HG02798 (cell line): ENCODE measurements around the gene TMEM86A.
A peak's percentile ranks its signal among the peaks of the same experiment; 100 is the strongest.

ENCODE experiments used
- ATAC-seq: cut with Tn5 transposase; IDR thresholded peaks from one replicate; pipeline ENCODE4 v1.9.1; 2021; ENCODE audit warnings: mild to moderate bottlenecking; ENCODE audit not compliant: unreplicated experiment, poor library complexity

The TMEM86A gene

DNA sequence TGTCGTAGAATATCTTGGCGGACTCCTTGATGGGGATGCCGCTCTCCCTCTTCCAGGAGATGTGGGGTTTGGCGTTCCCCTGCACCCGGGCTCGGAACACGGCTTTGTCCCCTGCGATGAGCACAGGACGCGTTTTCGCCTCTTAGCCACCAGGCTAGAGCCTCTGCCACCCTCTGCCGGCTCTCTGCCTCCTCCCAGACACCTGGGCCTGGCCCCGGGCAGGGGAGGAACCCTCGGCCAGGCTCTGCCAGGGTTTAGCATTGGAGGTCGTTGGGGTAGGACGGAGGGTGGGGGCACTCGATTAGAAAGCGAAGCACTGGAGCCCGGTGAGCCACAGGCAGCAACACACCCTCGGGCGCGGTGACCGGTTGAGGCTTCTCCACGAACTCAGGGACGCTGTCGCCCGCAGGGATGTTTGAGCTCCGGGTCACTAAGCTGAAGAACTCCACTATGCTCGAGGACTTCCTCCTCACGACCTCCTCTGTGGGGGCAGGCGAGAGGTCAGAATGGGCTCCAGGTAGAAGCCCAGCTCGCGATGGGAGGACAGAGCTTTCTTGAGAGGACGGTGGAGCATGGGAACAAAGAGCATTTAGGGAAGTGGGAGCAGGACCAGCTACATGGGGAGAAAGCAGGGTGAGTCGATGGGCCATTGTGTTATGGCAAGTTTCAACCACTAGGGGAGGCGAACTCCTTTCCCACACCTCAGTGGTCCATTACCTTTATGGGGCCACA is 23.1 kb downstream of the TMEM86A start:
- ATAC-seq: peak; percentile 68

DNA sequence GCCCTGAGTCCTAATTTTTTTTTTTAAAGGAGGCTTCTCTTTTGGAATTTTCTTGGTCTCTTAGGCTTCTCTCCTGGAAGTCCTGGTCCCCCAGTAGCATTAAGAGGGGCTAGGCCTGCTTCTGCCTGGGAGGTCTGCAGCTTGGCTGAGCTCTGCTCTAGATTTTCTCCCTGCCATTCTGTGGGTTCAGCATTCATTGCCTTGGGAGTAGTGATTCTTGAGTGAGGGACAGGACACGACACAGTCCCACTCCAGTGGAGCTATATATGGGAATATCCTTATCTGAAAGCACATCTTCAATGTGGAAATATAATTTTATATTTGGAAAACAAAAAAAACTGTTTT is 23.7 kb downstream of the TMEM86A start:
- ATAC-seq: no peak

DNA sequence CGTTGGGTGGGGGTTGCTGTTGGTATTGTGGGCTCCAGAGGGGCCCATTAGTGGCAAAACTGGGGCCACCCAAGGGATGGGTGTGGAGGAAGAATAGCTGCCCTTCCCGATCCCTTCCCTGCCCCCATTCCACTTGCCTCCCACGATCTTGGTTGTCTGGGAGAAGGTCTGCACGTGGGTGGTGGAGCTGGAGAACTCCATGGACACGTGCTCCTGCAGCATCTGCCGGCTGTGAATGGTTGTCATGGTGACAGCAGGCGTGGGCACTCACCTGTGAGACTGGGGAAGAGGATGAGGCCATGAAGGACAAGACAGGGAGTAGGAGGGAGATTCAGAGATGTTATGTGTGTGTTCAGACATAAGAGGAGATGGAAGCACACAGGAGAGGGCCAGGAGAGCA is 25.4 kb downstream of the TMEM86A start:
- no peak for ATAC-seq

DNA sequence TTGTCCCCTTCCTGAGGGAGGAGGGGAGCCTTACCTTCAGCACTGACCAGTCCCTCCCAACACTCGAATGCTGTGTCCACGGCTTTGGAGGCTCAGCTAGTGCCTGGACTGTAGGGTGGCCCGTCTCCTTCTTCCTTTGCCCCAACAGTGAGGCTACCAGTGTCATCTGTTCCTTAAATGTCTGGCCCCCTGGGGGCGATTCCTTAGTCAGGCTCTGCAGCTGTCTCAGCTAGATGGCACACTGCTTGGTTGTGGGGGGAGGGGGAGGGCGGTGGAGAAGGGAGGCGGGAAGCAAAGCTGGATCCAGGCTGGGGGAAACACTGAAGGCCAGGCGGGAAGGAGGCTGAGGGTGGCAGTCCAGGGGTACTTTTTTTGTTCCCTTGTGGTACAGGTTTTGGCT is 27.5 kb downstream of the TMEM86A start, which contains the start of gene IGSF22:
IGSF22 (minus strand) TSS at position 149 of the 400 bp plus-strand sequence. CDS start 1,952 bp downstream, outside the sequence.
- ATAC-seq: no peak

DNA sequence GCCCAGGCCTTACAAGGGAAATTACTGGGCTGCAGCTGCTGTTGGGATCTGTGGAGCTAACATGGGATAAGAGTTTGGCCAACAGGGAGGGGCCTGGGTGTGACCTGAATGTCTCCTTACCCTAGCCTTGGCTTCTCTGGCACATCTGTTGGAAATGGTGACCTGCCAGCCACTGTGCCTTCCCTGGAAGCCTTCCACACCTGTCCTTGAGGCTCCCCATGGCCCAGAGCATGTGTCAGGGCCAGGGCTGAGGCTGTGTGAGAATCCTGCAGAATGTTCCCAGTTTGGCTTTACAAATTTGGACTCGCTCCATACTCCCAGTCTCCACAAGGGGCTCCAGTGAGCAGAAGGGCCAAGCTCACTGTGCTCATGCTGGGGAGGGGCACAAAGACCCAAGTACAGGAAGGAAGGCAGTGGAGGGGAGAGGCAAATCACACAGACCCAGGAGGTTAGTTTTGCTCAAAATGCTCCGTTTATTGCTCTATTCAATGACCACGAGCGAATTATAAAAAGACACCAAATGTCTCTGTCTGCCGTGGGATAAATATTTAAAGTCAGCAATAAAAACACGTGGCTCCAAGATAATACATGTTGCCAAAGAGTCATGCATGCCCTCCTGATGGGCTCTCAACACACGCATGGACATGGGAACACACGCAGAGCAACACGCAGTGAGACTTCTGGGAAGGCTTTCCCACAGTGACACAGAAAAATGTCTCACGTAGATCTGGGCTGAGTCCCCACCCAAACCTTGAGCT is 29.1 kb downstream of the TMEM86A start:
- peak; percentile 57 for ATAC-seq

DNA sequence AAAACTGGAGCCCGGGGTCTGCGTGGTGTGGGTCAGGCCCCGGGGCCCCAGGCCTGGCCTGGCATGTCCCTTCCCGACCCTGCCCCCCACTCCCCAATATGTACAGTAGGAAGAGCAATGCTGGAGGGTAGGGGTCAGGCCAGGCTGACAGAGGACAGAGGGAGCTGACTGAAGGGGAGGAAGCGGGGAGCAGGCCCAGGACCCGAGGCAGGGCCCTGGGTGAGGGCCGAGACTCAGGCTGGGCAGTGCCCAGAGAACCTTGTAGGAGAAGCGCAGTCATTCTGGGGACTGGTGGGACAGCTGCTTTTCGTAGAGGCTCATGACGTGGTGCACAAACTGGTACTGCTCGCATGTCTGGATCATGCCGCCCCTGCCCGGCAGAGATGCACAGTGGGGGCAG is 30.1 kb downstream of the TMEM86A start:
- no peak for ATAC-seq

DNA sequence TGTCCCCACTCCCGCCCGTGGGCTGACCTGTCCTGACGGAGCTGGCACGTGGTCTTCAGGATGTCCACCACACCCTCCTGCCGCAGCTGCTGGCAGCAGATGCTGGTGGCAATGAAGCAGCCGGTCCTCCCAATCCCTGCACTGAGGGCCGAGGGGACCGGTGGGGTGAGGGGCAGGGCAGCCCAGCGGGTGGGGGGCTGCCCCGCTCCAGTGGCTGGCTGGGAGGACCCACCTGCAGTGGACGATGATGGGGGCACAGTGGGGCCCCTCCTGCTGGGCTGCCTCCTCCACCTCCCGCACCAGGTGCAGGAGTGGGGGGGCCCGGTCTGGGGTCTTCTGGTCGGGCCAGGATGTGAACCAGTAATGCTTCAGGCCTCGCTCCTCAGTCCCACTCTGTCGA is 30.8 kb downstream of the TMEM86A start:
- no peak for ATAC-seq

GRCh38 chr11:18730020-18730419 is 31.4 kb downstream of the TMEM86A start:
- no peak for ATAC-seq

DNA sequence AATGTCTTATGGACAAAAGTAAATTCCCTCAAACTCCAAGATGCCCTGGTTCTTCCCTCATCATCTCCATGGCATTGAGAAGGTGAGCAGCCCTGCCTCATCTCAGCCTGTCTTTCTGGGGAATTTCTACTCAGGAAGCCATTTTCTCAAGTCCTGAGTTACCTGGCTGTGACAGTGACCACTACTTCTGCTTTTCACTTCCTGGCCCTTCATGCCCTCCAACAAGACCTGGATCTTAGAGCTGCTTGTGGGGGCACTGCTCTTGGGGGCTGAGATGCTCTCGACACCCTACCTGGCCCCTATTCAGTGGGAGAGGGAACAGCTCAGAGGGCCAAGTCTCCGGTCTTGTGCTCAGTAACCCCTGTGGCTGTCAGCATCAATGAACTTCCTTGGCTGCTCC is 32.9 kb downstream of the TMEM86A start:
- ATAC-seq: peak; percentile 10

- peak; percentile 75 for ATAC-seq
These were observed 33.6 kb downstream of the TMEM86A start for GRCh38 chr11:18731949-18732821.

GRCh38 chr11:18733202-18733601 is 34.6 kb downstream of the TMEM86A start:
- no peak for ATAC-seq

DNA sequence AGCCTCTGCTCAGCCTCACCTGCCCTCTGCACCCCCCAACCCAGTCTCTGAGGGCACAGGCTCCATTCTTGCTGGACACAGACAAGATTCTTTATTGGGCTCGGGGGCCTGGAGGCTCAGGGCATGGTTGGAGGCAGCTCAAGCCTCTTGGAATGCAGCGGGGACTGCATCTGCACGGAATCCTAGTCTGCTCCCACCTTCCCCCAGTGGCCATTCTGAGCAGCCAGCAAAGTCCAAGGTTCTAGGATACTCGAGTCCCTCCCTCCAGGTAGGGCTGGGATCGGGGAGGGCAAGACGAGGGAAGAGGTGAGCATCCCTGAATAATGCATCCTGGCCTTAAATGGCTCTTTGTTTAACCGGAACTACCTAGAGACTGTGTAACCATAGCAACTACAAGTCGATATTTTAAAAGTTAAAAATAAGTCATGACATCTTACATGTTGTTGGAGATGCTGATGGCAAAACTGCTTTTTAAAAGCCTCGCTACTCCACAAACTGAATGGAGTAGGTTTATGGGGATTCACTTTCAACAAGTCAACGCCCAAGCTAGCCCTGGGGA is 38.1 kb downstream of the TMEM86A start:
- no peak for ATAC-seq

DNA sequence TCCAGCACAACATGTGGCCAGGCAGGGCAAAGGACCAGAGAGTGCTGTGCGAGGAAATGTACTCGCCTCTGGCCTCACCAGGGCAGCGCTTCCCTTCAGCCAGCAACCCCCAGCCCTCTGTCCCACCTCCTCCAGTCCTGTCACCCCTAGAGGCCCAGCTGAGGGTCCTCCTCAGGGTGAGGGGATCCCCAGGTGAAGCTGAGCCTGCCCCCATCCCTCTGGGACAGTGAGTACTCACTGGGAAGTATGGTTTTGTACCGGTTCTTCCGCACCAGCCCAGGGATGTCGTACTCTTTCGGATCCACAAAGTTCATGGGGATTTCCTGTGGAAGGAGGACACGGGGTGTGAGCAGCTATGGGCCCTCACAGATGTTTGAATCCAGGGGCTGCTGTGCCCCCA is 39.1 kb downstream of the TMEM86A start:
- no peak for ATAC-seq

GRCh38 chr11:18739685-18740084 is 41.1 kb downstream of the TMEM86A start:
- no peak for ATAC-seq

DNA sequence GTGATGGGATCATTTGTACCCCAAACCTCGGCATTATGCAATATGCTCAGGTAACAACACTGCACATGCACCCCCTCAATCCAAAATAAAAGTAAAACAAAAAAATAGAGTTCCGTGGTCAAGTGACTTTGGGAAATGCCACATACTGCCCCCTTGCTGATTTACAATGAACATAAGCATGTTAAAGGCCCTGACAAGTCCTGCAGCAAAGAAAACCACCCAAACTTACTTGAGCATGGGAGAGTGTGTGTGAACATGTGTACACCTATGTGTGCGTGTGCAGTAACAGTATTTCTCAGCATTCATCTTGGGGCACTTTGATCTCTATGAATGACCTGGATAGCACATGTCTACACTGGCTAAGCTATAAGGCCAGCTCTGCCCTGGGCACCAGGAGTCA is 43.2 kb downstream of the TMEM86A start:
- ATAC-seq: no peak

- no peak for ATAC-seq
These were observed 44.8 kb downstream of the TMEM86A start for GRCh38 chr11:18743365-18743764.

DNA sequence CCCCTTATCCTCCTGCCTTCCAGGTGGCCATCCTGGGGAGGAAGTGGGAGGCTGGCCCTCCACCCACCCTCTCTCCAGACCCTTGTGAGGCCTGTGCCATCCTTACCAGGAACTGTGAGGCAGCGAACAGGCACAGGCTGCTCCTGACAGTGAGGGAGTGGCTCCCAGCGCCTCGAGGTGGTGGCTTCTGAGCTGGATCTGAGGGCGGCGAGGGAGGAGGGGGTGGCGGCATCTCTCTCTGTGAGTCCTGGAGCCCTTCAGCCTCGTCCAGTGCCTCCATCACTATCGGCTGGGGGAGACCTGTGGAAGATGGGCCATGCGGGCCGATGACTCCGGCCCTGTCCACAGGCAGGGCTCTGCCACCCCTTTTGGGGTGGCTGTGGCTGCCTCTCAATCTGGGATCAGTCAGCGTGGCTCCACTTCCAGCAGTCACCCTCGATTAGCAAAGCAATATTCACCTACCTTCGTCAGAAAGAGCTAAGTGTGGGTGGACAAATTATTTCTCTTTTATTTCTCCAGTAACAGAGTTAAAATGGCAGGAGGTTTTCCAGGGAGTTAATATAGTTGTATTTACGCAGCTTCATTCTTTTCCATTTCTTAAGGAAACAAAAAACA is 45.4 kb downstream of the TMEM86A start:
- no peak for ATAC-seq

DNA sequence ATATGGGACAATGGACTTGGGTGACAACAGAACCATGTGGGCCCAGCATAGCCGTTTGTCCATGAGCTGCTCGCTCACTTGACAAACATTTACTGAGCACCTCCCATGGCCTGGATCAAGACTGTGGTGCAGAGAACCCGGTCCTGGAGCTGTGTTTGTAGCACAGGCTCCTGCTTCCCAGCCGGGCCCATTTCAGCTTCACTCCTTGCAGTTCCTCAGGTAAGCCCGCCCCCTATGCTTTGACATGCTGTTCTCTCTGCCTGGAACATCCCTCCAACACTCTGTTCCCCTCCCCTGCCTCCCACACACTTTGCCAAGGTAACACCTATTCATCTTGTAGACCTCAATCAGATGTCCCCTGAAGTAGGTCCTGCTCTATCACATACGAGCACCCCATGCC is 46.7 kb downstream of the TMEM86A start:
- ATAC-seq: no peak

- no peak for ATAC-seq
These were observed 50.3 kb downstream of the TMEM86A start for GRCh38 chr11:18748766-18749365.
